GM18870 (cell line): Measurements from ENCODE around the gene CAMK2A.
"Not testable (repeated sequence)": the region's sequence is repeated elsewhere in the genome, so short reads cannot be mapped to it uniquely, and the experiment has no call there.

Experiments
- ATAC-seq: cut with Tn5 transposase; IDR thresholded peaks from one replicate; pipeline ENCODE4 v1.9.1; 2021; ENCODE audit warnings: moderate library complexity; ENCODE audit not compliant: unreplicated experiment

CAMK2A gene

GRCh38 chr5:150256410-150257064, 33.0 kb downstream of the CAMK2A start:
- no peak for ATAC-seq

- no peak for ATAC-seq
Observed at GRCh38 chr5:150255659-150256409, 33.7 kb downstream of the CAMK2A start.

DNA sequence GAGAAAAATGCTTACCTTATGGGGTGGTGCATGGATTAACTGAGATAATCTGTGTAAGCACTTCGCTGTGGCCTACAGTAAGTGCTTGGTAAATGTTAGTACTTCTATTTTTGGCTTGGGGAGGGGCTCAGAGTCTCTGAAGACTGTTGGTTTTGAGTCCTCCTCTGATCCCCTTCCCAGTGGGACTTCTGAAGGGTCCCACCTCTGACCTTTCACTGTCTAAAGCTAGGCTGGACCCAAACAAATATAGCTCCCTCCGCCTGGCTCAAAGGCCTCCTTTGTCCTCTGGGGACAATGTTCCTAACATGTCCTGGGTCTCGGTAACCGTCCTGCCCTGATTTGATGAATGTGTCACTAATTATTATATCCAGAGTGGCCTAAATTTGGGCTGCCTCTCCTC, 34.8 kb downstream of the CAMK2A start:
- ATAC-seq: no peak

DNA sequence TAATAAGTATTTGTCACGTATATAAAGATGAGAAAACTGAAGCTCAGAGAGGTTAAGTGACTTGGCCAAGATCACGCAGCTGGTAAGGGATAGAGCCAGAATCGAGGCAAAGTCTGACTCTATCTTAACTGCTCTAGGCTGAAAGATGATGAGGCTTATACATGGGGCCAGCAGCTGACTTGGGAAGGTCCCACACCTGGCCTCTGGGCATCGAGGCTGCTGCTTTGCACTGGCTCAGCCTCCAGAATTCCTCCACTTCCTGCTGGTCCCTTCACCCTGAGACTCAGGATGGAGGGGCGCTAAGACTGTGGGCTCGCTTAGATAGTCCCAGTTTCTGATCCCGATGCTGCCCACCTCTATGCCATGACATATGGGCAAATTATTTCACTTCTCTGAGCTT, 35.2 kb downstream of the CAMK2A start:
- ATAC-seq: no peak

GRCh38 chr5:150253416-150254208, 36.0 kb downstream of the CAMK2A start:
- ATAC-seq: no peak

GRCh38 chr5:150252489-150252888, 37.1 kb downstream of the CAMK2A start:
- no peak for ATAC-seq

- ATAC-seq: no peak
Observed at GRCh38 chr5:150251504-150251903, 38.1 kb downstream of the CAMK2A start.

- ATAC-seq: no peak
Observed at GRCh38 chr5:150249744-150250143, 39.8 kb downstream of the CAMK2A start.

GRCh38 chr5:150248946-150249345, 40.6 kb downstream of the CAMK2A start:
- ATAC-seq: no peak

GRCh38 chr5:150248493-150248892, 41.1 kb downstream of the CAMK2A start:
- not testable (repeated sequence) for ATAC-seq

DNA sequence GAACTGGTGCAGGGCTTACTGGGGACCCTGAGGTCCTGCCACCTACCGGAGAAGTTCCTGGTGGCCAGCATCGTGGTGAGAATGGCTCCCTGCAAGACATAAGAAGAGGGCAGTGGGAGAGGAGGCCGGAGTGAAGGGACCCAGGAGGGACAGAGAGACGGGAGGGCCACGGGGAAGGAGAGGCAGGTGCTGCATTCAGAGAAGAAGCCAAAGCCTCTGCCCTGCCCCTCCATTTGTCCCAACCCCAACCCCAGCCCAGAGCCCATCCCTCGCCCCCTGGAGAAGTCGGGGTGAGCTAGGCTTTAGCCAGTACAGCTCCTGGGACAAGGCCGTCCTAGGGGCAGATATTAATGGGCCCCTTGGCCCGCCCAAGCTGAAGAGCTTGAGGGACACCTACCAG, 41.8 kb downstream of the CAMK2A start:
- ATAC-seq: no peak

GRCh38 chr5:150246835-150247234, 42.7 kb downstream of the CAMK2A start:
- no peak for ATAC-seq

GRCh38 chr5:150246429-150246828, 43.1 kb downstream of the CAMK2A start:
- ATAC-seq: no peak

DNA sequence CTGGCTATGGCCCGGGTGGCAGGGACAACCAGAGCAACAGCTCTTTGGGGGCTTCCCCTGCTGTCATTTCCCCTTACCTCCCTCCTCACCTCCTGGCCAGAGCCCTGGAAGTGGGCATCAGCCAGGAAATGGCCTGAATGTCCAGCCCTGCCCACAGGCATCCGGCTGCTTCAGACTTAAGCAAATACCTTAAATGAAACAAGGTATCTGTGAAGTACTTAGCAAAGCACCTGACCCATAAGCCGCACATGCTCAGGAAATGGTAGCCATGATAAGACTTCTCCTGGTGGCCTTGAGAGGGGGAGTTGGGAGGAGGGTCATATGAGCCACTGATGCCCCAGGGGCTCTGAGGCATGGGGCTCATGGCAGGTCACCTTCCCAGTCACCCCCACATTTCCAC, 43.8 kb downstream of the CAMK2A start:
- no peak for ATAC-seq

- ATAC-seq: no peak
Observed at GRCh38 chr5:150245111-150245789, 44.3 kb downstream of the CAMK2A start.

DNA sequence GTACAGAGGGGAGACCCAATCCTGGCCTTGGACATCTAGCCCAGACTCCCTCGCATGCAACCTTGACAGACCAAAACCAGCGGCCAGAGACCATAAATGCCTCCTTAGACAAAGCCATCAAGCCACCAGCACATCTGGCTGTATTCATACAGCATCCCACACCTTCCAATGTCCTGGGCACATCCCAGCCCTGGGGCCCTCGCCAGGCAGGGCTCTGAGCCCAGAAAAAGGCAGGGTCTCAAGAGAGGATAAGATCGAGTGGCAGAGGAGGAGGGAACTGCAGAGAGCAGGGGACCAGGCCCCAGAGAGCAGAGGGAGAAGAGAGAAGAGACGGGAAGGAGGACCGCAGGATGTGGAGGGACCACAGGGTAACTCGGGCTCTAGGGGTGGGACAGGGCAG, 45.4 kb downstream of the CAMK2A start:
- ATAC-seq: no peak

DNA sequence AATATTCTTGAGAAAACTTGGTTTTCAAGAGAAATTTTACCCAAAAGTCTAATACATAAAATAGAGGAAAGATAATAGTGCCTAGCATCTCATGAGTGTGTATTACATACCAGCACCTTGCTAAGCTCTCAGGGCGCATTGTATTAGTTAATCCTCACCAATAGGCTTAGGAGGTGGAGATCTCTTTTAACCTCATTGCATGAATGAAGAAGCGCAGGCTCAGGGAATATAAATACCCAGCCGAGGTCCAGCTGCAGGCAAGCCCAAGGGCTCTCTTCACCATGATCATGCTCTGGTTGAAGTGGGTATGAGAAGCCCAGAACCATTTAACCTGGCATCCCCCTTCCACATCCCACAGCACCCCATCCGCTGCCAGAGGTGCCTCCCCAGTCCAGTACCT, 46.0 kb downstream of the CAMK2A start:
- no peak for ATAC-seq

DNA sequence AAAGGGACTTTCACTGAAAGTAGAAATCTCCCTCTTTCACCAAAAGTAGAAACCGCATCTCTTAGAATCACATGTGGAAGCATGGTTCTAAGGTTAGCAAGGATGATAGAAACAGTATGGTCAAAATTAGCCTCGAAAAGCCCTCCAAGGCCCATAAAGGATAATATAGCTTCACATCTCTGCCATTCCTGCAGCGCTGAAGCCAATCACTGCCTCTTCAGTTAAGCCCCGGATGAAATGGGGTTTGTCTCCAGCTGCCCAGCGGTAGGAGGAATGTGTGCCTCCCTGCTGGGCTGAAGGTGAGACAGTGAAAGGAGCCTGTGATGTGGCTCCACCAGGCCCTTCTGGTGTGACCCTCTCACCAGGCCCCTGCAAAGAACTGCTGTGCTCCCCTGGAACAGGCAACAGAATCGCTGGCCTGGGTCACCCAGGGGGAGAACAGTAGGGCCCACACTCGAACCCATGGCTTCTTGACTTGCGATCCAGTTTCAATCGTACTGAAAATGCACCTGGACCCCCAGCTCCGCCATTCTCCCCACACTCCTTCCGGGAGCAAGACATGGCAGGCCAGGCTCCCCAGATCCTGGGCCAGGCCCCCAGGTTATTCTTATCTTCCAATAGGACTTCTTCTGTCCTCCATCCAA, 47.2 kb downstream of the CAMK2A start:
- no peak for ATAC-seq

- no peak for ATAC-seq
Observed at GRCh38 chr5:150241298-150242160, 48.0 kb downstream of the CAMK2A start.

DNA sequence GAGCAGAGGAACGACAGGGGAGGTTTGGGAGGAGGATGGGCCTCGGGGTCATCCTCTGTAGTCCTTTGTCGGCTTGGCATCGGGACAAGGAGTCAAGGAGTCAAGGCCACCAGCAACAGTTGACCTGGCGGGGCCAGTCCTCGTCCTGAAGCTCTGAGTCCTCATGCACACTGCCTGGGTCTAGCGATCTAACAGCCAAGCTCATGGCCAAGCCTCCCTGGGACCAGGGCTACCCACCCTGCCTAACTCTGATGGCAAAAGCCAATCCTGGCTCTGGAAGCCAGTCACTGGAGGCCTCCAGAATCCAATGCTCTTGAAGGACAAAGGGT, 49.8 kb downstream of the CAMK2A start:
- ATAC-seq: no peak
